ENCODE results near the gene HSPB6. TPM values are rescaled to one million over a fixed set of nuclear protein-coding genes. Genes with fewer than 3 reads are reported as not detected.
"Not testable (repeated sequence)": the region's sequence is repeated elsewhere in the genome, so short reads cannot be mapped to it uniquely, and the experiment has no call there.

The HSPB6 gene
- total RNA-seq, 1 donor from 2014 or later: 863 TPM

DNA sequence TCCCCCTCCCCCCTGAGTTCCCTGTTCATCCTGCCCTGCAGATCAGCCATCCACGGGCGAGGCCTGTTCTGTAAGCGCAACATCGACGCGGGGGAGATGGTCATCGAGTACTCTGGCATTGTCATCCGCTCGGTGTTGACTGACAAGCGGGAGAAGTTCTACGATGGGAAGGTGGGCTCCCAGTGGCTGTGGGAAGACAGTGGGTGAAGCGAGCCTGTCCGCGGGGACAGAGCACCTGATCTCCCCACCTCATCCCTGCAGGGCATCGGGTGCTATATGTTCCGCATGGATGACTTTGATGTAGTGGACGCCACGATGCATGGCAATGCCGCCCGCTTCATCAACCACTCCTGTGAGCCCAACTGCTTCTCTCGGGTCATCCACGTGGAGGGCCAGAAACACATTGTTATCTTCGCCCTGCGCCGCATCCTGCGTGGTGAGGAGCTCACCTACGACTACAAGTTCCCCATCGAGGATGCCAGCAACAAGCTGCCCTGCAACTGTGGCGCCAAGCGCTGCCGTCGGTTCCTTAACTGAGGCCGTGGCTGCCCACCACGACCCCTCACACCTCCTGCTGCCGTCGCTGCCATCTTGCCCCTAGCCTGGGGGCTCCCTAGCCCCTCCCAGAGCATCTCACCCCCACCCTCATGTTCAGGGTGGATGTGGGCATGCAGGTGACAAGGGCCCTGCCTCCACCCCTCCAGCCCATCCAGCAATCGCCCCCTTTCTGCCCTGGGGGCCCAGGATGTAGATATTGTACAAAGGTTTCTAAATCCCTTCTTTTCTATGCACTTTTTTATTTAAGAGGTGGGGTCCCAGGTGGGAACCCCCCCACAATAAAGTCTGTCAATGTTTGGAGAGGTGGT is 18.6 kb downstream of the HSPB6 start:
- DNase-seq (ENCODE audit: low spot score): no peak
- intact Hi-C loops (cut with DNase I): no loop called here

- no peak for DNase-seq (ENCODE audit: low spot score)
- intact Hi-C loops (cut with DNase I): no loop called here
These were observed 19.6 kb downstream of the HSPB6 start for GRCh38 chr19:35736913-35737886.

- intact Hi-C loops (cut with DNase I): no loop called here
These were observed 21.9 kb downstream of the HSPB6 start for GRCh38 chr19:35734889-35735288.

GRCh38 chr19:35734273-35734672 is 22.6 kb downstream of the HSPB6 start:
- intact Hi-C loops (cut with DNase I): no loop called here
- no peak for DNase-seq (ENCODE audit: low spot score)

More at GRCh38 chr19:35734889-35735288, 21.9 kb downstream of the HSPB6 start:
- no peak for DNase-seq (ENCODE audit: low spot score)

- no peak for DNase-seq (ENCODE audit: low spot score)
- intact Hi-C loops (cut with DNase I): no loop called here
These were observed 23.4 kb downstream of the HSPB6 start for GRCh38 chr19:35733180-35734125.

GRCh38 chr19:35732540-35733179 is 24.2 kb downstream of the HSPB6 start:
- intact Hi-C loops (cut with DNase I): no loop called here
- no peak for DNase-seq (ENCODE audit: low spot score)

GRCh38 chr19:35731779-35732405 is 24.9 kb downstream of the HSPB6 start:
- intact Hi-C loops (cut with DNase I): no loop called here
- DNase-seq (ENCODE audit: low spot score): no peak

DNA sequence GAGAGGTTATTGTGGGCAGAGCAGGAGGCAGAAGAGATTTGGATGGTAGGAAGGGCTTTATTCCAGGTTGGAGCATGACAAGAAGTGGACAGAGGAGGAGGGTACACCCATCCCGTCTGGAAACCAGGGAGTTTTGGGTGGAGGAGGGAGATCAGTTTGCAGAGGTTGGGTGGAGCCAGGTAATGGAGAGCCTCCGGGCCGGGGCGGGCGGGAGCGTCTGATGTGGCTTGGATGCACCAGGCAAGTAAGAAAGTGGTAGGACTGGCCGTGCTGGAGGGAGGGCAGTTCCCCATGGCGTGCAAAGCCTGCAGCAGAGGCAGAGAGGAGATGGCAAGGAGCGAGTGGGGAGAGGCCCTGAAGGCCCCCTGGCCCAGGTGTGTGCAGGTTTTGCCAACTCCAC is 25.5 kb downstream of the HSPB6 start:
- DNase-seq (ENCODE audit: low spot score): no peak
- intact Hi-C loops (cut with DNase I): no loop called here

DNA sequence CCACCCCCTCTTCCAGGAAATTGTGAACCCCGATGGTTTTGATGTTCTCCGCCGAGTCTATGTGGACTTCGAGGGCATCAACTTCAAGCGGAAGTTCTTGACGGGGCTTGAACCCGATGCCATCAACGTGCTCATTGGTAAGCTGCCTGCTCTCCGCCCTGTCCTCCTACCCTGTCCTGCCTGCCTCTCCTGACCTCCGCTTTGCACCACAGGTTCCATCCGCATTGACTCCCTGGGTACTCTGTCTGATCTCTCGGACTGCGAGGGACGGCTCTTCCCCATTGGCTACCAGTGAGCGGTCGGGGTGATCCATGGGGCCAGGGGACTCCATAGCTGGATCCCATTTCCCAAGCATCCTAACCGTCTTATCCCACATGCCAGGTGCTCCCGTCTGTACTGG is 26.5 kb downstream of the HSPB6 start:
- no peak for DNase-seq (ENCODE audit: low spot score)
- intact Hi-C loops (cut with DNase I): no loop called here

- no peak for DNase-seq (ENCODE audit: low spot score)
- intact Hi-C loops (cut with DNase I): no loop called here
These were observed 27.1 kb downstream of the HSPB6 start for GRCh38 chr19:35729763-35730162.

DNA sequence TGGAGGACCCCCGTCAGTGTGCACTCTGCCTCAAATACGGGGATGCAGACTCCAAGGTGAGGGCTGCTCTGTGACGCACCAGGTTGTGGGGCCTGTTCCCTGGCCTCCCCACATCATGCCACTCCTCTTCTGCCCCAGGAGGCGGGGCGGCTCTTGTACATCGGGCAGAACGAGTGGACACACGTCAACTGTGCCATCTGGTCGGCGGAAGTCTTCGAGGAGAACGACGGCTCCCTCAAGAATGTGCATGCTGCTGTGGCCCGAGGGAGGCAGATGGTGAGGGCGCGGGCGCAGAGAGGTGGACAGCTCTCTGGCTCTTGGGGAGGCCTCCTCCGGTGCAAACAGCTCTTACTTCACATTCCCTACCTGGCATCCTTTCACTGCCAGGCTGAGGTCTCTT is 27.8 kb downstream of the HSPB6 start:
- DNase-seq (ENCODE audit: low spot score): no peak
- intact Hi-C loops (cut with DNase I): no loop called here

- DNase-seq (ENCODE audit: low spot score): no peak
- intact Hi-C loops (cut with DNase I): no loop called here
These were observed 28.7 kb downstream of the HSPB6 start for GRCh38 chr19:35727956-35728706.

DNA sequence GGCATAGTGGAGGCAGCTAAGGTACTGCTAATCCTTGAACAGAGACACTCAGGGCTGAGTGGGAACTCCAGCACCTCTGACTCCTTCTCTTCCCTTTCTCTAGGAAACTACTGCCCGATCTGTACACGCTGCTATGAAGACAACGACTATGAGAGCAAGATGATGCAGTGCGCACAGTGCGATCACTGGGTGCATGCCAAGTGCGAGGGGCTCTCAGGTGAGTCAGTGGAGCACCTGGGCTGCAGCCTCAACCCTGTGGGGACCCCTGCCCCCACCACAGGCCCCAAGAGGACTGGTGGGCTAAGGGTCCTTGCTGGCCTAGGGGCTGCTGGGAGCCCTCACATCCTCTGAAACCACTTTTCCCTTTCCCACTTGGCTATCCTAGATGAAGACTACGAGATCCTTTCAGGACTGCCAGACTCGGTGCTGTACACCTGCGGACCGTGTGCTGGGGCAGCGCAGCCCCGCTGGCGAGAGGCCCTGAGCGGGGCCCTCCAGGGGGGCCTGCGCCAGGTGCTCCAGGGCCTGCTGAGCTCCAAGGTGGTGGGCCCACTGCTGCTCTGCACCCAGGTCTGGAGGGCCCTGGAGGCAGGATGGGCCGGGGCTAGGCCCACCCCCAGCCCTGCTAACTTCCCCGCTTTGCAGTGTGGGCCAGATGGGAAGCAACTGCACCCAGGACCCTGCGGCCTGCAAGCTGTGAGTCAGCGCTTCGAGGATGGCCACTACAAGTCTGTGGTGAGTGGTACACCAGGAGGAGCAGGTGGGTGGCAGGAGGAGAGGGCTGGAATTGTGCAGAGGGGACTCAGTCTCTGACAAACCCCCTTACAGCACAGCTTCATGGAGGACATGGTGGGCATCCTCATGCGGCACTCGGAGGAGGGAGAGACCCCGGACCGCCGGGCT is 29.5 kb downstream of the HSPB6 start:
- intact Hi-C loops (cut with DNase I): no loop called here

DNA sequence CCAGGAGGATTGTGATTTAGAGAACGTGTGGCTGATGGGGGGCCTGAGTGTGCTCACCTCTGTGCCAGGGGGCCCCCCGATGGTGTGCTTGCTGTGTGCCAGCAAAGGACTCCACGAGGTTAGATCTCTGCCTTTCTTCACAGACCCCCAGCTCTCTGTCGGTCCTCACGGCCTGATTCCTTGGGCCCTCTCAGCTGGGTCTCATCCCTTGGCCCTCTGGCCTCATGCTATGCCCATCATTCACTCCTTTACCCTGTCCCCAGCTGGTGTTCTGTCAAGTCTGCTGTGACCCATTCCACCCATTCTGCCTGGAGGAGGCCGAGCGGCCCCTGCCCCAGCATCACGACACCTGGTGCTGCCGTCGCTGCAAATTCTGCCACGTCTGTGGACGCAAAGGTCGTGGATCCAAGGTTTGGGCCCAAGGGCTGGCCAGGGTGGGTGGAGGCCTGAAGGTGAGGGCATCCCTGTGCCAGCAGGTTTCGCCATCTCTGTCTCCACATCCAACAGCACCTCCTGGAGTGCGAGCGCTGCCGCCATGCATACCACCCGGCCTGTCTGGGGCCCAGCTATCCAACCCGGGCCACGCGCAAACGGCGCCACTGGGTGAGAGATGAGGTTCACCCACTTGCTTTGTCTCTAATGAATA is 31.5 kb downstream of the HSPB6 start:
- intact Hi-C loops (cut with DNase I): no loop called here
- no peak for DNase-seq (ENCODE audit: low spot score)

More for the DNA sequence above, 29.5 kb downstream of the HSPB6 start:
- DNase-seq (ENCODE audit: low spot score): no peak

- DNase-seq (ENCODE audit: low spot score): no peak
- intact Hi-C loops (cut with DNase I): no loop called here
These were observed 32.3 kb downstream of the HSPB6 start for GRCh38 chr19:35724560-35724959.

DNA sequence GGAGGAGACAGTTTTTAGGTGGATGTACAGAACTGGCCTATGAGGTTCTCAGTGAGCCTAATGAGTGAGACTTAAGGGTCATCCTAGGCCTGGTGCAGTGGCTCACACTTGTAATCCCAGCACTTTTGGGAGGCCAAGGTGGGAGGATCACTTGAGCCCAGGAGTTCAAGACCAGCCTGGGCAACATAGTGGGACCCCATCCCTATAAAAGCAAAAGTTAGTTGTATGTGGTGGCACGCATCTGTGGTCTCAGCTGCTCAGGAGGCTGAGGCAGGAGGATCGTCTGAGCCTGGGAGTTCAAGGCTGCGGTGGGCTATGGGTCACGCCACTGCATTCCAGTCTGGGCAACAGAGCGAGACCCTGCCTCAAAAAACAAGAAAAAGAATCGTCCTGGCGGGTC is 32.7 kb downstream of the HSPB6 start:
- DNase-seq (ENCODE audit: low spot score); intact Hi-C loops (cut with DNase I): not testable (repeated sequence)

Measured in cardiac septum (tissue), 1 donor.